Stimulated activated CD8-positive, alpha-beta memory T cell treated with anti-CD3 and anti-CD28 coated beads, Interleukin-4, amount 100 ng/mL, for 24 hours (primary cell): ENCODE results near the gene KLHL29.

Source experiments
- DNase-seq: peaks from one replicate; pipeline ENCODE4 v3.0.0-alpha.2; 2020; ENCODE audit warnings: low read depth

The KLHL29 gene

DNA sequence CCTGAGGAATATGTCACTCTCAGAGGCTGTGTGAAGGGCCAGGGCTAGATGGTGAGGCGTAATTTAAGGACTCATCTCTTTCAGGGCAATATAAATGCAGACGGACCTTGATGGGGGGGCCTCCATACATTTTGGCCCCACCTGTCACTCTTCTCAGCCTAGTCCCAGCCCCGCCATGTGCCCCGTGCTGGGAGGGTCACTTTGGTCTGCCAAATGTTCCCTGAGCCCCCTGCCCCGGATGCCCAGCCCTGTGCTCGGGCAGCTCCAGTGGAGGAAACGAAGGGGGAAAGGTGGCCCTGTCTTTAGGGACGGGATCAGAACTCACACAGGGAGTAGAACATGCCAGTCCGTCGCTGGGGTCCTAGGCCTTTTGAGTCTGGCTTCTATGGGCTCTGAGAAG, 168.6 kb downstream of the KLHL29 start:
- DNase-seq: no peak

- no peak for DNase-seq
Observed at GRCh38 chr2:23554054-23554697, 169.2 kb downstream of the KLHL29 start.

DNA sequence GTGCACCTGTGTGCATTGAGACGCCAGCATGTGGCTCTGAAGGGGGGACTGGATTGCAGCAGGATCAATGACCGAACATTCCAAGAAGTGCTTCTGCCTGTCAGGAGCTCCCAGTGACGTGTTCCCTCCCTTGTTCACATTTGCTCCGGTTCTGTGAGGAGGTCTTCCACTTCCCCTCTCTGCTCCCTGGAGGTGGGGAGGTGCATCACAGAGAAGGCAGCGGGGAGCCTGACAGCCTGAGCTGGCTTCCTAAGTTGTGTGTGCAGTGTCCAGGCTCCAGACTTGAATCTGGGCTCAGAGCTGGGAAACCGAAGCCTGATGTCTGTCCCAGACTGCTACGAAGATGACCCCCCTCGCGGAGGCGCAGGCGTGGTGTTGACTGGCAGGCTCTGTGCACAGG, 171.0 kb downstream of the KLHL29 start:
- no peak for DNase-seq

- DNase-seq: no peak
Observed at GRCh38 chr2:23556929-23557328, 171.9 kb downstream of the KLHL29 start.

DNA sequence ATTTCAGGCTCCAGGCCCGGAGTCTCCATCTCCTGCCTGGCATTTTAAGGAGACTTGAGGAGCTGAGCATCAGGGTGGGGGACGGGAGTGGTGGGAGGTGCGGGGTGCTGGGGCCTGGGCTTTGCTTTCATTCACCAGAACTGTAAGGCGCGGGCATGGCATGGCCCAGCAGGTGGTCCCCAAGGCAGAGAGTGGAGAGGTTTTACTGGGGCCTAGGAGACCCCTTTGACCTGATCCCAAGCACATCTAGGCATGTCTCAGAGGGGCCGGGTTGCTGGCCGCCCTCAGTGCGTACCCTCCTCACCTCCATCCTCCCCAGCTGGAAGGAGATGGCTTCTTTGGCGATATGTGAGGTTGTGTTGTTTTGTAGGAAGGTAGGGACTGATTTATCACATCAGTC, 172.5 kb downstream of the KLHL29 start:
- DNase-seq: no peak

- no peak for DNase-seq
Observed at GRCh38 chr2:23559561-23560239, 174.7 kb downstream of the KLHL29 start.

DNA sequence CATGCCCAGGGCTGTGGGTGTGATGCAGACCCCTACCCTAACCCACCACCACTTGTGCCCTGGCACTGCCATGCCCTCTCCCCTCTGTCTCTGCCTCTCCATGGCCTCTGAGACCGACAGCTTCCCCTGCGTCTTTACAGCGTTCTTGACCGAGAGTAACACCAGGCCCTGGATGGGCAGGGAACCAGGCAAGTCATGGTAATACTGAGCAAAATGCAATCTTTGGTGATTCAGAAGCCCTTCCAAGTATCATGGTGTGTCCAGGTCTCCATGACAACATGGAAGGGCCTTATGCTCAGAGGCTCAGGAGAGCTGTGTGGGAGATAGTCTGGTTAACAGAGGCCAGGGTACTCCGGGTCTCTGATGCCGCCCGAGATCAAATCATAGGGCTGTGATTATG, 176.1 kb downstream of the KLHL29 start:
- no peak for DNase-seq

DNA sequence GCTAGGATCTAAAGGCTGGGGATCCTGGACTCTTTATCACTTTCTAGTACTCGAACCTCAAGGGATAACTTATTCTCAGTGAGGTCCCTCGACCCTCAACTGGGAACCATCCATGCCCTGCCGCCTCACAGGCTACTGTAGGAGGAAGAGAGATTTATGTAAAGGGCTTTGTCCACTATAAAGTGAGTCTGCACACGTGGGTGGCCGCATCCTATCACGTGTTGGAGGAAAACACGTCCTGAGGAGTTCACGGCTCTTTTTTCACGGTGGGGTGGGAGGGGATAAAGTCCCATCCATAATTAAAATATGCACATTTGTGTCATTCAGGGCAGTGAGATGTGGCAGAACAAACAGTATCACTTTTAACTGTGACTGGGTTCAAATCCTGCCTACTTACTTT, 176.6 kb downstream of the KLHL29 start:
- no peak for DNase-seq

- DNase-seq: no peak
Observed at GRCh38 chr2:23562143-23562542, 177.2 kb downstream of the KLHL29 start.

GRCh38 chr2:23563151-23563550, 178.2 kb downstream of the KLHL29 start:
- DNase-seq: no peak

GRCh38 chr2:23563673-23564614, 179.0 kb downstream of the KLHL29 start:
- DNase-seq: no peak

GRCh38 chr2:23564615-23564960, 179.6 kb downstream of the KLHL29 start:
- DNase-seq: no peak

DNA sequence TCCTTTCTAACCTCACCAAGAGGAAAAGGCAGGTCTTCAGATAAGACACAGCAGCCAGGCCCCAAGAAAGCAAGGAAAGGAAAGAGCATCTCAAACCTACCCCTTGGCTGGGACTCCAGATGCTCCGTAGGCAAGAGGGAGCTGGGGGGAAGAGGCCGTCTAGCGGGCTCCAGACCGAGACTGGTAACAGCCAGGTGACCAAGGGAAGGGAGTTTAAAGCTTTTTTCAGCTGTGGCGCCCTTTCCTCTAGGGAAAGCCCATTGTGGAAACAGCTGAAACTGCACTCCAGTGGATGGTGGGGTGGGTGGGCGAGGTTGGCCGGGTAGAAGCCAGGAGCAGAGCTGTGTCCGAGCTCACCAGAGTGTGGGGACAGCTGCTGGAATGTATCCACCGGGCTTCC, 180.4 kb downstream of the KLHL29 start:
- DNase-seq: no peak

DNA sequence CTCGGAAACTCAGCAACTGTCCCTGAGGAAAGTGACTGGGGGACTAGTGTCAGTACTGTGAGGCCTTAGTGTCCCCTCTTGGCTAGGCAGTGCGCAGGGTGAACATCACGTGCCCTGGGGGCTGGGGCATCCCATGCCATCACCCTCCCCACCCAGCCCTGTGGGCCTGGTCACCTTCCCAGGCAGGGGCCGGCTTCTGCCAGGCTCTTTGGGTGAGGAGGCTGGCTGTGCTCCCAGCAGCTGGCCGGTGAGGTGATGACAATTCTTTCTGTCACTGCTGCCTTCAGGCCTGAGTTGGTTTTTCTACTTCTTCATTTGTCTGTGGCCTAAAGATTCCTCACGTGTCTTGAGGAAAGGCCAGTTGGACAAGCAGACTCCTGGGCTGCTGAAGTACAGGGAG, 180.8 kb downstream of the KLHL29 start:
- DNase-seq: no peak

DNA sequence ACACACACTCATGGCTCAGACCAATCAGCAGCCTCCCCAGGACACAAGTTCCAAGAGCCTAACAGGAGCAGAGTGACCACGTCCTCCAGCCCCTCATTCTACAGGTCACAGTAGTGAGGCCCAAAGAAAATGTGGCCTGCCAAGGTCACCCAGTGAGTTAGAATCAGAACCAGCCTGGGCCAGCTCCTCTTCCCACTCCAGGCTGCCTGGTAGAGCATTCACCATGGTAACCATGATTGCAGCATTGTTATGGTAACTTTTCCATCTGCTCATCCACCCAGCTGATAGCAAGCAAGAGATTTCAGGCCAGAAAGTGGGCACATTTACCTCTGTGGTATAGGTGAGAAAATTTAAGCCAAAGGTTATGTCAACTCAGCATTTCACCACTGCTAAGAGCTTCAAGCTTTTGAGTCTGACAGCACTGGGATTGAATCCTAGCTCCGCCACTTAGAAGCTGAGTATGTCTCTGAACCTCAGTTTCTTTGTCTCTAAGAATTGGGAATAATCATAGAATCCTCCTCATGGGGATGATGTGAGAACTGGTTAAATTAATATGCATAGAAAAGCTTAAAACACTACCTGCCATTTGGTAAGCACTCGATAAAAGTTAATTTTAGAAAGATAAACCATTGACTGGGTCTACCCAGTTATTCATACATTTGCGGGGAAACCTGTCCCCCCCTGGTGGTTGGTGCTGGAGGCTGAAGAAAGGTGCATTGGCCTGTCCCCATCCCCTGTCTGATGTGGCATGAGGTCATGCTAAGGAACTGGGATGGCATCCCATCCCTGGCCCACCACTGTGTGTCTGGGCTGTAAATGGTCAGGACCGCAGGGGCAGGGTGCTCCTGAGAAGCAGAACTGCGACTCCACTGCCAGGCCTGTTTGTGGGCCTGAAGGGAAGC, 181.5 kb downstream of the KLHL29 start:
- peak; percentile 6 for DNase-seq

DNA sequence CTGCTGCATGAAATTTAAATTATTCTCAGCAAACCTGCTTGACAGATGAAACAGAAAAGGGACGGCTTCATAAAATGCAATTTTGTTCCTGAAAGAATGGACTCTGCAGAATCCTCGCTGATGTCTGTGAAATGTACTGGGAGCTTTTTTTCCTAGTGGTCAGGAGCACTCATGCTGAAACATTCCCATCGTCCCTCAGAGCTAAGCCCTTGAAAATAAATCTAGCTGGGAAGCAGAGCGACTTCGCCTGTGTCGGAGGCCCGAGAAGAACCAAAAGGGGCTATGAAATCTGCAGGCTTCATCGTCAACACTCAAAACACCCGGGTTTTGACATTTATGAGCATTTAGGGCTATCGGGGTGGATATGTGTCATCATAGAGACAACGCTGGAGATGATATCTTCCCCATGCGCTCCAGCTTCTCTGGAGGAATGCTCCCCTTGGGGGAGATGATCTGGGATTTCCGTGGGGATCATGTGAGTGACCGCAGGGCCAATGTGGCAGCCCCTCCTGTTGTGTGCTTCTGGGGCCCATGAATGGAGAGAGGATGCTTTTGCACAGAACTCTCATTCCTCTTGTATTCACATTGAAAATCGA, 182.3 kb downstream of the KLHL29 start:
- DNase-seq: no peak

DNA sequence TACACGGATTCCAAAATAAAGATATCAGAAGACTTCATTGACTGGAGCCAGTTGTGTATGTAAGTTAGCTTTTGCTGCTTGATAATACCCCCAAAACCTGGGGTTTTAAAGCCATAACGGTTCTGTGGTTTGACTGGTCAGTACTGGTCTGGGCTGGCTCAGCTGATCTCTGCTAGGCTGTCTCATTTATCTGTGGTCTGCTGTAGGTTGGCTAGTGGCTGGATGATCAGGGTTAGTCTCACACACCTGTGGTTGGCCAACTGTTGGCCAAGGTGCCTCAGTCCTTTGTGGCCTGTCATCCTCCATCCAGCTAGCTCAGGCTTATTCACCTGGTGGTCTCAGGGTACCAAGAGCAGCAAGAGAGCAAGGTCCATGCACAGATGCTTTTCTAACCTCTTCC, 183.2 kb downstream of the KLHL29 start:
- no peak for DNase-seq

- DNase-seq: no peak
Observed at GRCh38 chr2:23568626-23569190, 183.7 kb downstream of the KLHL29 start.

DNA sequence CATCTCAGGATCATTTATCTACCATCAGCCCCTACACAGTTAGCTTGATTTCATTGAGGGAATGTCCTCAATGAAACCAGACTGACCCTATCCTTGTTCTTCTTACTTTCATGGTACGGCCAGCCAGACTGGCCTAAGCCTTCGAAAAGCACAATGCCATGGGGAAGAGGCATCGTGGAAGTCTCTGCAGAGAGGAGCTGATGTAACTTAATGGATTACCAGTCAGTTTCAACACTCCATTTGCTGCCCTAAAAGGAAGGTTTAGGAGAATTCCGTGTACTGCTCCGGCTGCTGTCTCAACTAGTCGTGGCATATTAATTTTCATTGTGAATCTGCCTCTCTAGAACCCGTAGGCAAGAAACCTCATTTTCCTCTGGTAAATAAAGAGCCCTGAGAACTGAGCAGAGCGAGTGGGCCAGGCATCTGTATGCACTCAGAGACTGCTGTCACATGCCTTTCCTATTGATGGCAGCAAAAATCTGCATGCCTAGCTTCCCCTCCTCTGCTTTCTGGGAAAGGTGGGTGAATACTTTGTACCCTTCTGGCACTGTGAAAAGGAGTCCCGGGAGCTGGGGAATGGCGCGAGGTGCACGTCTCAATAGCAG, 184.9 kb downstream of the KLHL29 start:
- DNase-seq: no peak

DNA sequence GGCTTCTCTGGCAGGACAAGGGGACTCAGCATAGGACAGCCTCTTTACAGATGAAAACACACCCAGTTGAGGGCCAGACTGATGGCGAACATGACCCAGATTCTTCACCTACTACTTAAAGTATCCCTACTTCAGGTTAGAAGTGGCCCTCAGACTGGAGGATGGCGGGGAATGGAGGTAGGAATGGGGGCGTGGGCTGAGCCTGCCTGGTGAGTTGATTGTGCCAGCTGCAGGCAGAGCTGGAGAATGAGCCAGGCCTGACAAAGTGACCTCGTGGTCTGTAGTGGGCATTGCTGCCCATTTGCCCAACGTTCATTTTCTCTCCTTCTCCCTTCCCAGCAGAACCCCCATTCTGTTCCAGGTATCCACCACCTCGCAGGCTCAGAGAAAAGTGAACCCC, 186.1 kb downstream of the KLHL29 start:
- DNase-seq: no peak
